Dendritic cell treated with granulocyte-macrophage colony-stimulating factor and Interleukin-4, amounts not matched to agents 40 ng/mL and 50 ng/mL, for 4 days (primary cell): ENCODE measurements around the gene DNAAF1.
"Not testable (repeated sequence)": the region's sequence is repeated elsewhere in the genome, so short reads cannot be mapped to it uniquely, and the experiment has no call there.

Source experiments
- H3K27ac Mint-ChIP-seq: one replicate; pipeline ENCODE4 v1.8.0; 2022; ENCODE audit warnings: mild to moderate bottlenecking, mixed read lengths
- H3K27me3 Mint-ChIP-seq: one replicate; pipeline ENCODE4 v1.8.0; 2022; ENCODE audit warnings: mild to moderate bottlenecking, mixed read lengths
- H3K36me3 Mint-ChIP-seq: one replicate; pipeline ENCODE4 v1.8.0; 2022; ENCODE audit warnings: low read depth, mixed read lengths
- H3K4me1 Mint-ChIP-seq: one replicate; pipeline ENCODE4 v1.8.0; 2022; ENCODE audit warnings: low read depth, mixed read lengths
- H3K4me3 Mint-ChIP-seq: one replicate; pipeline ENCODE4 v1.8.0; 2022; ENCODE audit warnings: mild to moderate bottlenecking, moderate library complexity, mixed read lengths
- H3K9me3 Mint-ChIP-seq: one replicate; pipeline ENCODE4 v1.8.0; 2022; ENCODE audit warnings: mixed read lengths
- intact Hi-C: fragments of 100-400 bp; cut with micrococcal nuclease; formaldehyde crosslinking; loops from one replicate; pipeline ENCODE4 v1.15.0; 2022

The DNAAF1 gene

DNA sequence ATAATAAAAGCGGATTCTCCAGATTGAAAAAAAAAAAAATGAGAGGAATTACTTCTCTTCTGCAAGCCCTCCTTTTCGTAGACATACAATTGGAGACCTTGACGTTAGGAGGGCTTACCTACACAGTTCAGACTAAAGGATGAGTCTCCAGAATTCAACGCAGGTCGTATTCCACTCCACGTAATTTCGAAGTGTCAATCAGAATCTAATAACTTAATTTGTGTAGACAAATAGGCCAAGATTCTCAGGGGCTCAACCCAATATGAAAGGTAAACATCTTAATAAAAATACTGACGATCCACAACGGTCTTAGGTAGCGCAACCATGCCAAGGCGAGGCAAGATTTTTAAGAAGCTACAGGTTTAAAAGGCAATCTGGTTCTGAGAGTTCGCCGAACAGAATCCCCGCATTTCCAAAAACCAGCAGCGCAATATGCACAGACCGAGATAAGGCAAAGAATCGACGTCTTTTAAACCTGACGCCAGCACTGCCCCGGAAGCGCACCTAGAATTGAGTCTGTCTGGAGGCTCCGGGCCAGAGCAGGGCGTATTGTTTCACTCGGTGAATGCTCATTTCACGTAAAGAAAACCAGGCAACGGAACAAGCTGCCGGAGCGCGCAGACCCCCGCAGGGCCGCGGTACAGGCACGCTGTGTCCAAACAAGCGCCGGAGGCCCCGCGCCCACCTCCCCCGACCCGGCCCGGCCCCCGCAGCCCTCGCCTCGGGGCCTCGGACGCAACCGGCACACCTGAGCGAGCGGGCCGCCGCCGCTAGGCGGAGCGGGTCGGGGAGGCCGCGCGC lies 29.0 kb upstream of the DNAAF1 start:
- Mint-ChIP-seq H3K4me1 (peaks cover 34% of the 10 kb centered on the region), H3K4me3 (peak overlapping the region; percentile 83)
- intact Hi-C loops: loop anchor here (2.0 kb wide), 3 partner anchors 29 to 71 kb away; partner anchors contain the start of genes DNAAF1, HSDL1 and TAF1C

DNA sequence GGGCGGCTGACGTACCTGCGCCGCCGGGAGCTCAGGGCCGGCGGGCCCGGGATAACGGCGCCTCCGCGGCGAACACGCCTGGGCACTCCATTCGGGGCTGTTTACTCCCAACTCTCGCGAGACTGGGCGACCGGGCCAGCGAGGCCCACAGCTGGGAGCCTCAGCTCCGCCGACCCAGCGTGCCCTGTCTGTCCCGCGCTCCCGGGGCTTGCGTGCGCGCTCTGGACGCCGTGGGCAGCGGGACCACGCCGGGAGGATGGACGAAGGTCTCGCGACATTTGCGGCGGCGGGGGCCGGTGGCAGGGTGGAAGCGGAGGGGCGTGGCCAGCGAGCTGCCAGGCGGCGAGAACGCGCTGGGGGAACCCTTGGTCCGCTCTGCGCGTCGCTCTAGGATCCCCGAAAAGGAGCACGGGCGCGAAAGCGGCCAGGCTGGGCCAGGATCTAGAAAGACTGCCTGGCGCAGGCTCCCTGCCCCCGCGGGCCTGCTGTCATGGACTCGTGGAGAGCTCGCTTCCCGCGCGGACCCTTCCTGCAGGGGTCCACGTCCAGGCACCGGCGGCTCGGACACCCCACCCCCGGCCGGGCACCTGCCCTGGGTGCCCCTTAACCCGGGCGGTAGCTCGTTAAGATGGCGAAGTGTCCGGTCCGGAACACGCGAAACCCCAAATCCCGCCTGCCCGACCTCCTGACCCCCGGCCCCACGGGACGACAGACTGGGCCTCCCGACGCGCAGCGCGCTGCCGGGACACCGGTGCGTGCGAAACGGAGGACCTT lies 28.2 kb upstream of the DNAAF1 start, which contains the start of gene MBTPS1:
TSS of gene MBTPS1 (minus strand) at position 223 of the 774 bp plus-strand sequence. CDS start 15,159 bp downstream, outside the sequence.
- intact Hi-C loops: loop anchor here (2.0 kb wide), 3 partner anchors 28 to 70 kb away; partner anchors contain the start of genes DNAAF1, HSDL1 and TAF1C
- Mint-ChIP-seq H3K4me3 (peak within 1 kb of the TSS; percentile 83), H3K36me3 (peaks cover 9% of the 10 kb centered on the region), H3K27me3 (peaks cover 2% of the 10 kb centered on the region), H3K4me1 (peaks cover 29% of the 10 kb centered on the region), H3K9me3 (no peaks in the 10 kb centered on the region), H3K27ac (peak within 1 kb of the TSS; percentile 85)

More for the DNA sequence above, 29.0 kb upstream of the DNAAF1 start:
- Mint-ChIP-seq H3K36me3 (peaks cover 3% of the 10 kb centered on the region), H3K27me3 (peaks cover 2% of the 10 kb centered on the region), H3K27ac (peak overlapping the region; percentile 85), H3K9me3 (no peaks in the 10 kb centered on the region)

DNA sequence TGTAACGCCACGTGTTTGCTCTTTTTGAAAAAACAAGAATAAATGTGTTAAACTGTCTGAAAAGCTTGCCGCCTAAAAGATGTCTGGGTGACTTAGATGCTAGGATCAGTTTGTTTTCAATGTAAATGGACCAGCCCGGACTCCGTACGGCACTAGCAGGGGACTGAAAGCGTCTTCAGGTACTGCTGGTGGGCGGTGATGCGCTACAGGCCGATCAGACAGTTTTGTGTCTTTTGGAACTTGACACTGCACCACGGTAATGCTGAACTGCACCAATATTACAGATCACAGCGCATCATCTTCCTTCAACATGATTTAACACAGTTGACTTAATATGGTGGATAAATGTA lies 27.6 kb upstream of the DNAAF1 start:
- intact Hi-C loops: loop anchor here (2.0 kb wide), 3 partner anchors 27 to 69 kb away; partner anchors contain the start of genes DNAAF1, HSDL1 and TAF1C
- no peaks in the 10 kb centered on the region for H3K9me3 Mint-ChIP-seq

DNA sequence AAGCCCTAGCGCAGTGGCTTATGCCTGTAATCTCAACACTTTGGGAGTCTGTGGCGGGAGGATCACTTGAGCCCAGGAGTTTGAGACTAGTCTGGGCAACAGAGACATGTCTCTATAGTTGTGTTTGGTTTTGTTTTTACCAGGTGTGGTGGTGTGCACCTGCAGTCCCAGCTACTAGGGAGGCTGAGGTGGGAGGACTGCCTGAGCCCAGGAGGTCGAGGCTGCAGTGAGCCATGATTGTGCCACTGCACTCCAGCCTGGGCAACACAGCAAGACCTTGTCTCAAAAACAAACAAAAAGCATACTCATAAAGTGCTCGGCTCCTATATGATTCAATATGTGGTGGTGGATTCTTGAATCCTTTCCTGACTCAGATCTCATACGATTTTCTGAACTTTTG lies 26.8 kb upstream of the DNAAF1 start:
- H3K9me3 Mint-ChIP-seq, intact Hi-C loops, H3K27ac Mint-ChIP-seq, H3K4me3 Mint-ChIP-seq, H3K27me3 Mint-ChIP-seq: not testable (repeated sequence)
- Mint-ChIP-seq H3K4me1 (peaks cover 29% of the 10 kb centered on the region), H3K36me3 (peaks cover 21% of the 10 kb centered on the region)

More for the DNA sequence above, 27.6 kb upstream of the DNAAF1 start:
- H3K27me3 Mint-ChIP-seq: peaks cover 2% of the 10 kb centered on the region
- peaks cover 14% of the 10 kb centered on the region for H3K36me3 Mint-ChIP-seq
- peak overlapping the region; percentile 83 for H3K4me3 Mint-ChIP-seq
- peak overlapping the region; percentile 85 for H3K27ac Mint-ChIP-seq
- peaks cover 29% of the 10 kb centered on the region for H3K4me1 Mint-ChIP-seq

DNA sequence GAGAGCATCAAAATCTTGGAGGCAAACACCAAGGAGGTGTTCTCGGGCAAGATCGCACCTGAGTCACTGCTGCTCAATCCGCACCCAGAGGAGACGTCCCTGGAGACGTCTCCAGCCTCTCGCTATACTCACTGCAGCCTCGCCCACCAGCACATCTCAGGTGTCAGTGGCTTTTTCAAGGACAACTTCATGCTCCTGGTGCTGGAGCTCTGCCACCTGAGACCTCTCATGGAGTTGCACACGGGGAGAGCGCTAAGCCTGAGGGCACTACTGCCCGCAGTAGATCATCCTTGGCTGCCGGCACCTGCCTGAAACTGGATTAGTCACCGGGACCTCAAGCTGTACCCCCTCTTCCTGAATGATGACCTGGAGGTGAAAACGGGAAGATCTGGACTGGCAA lies 25.7 kb upstream of the DNAAF1 start:
- Mint-ChIP-seq H3K4me3 (no peak overlapping the region), H3K9me3 (no peaks in the 10 kb centered on the region), H3K27me3 (peaks cover 2% of the 10 kb centered on the region), H3K4me1 (peaks cover 26% of the 10 kb centered on the region), H3K36me3 (peaks cover 25% of the 10 kb centered on the region), H3K27ac (no peak overlapping the region)
- intact Hi-C loops: no loop called here

- intact Hi-C loops: no loop called here
- H3K27ac Mint-ChIP-seq: no peak overlapping the region
- no peaks in the 10 kb centered on the region for H3K9me3 Mint-ChIP-seq
- H3K4me3 Mint-ChIP-seq: no peak overlapping the region
- H3K36me3 Mint-ChIP-seq: peaks cover 32% of the 10 kb centered on the region
- H3K27me3 Mint-ChIP-seq: peaks cover 2% of the 10 kb centered on the region
- H3K4me1 Mint-ChIP-seq: peaks cover 19% of the 10 kb centered on the region
Measured at GRCh38 chr16:84120023-84120422, 25.1 kb upstream of the DNAAF1 start.

DNA sequence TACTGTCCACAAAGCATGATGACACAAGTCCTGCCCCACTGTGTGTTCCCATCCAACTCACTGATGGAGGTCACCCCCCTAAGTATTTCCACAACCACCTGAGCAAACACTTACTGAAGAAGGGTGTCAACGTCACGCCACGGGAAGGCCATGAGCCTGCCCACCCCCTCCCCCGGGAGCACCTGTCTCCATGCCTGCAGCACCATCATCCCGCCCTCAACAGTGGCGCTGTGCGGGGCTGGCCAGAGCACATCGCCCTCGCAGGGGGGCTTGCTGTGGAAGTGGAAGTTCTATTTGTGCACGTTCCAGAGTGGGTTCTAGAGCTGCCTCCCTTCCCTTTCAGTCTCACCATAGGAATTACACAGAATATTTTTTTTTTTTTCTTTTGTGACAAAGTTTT lies 24.1 kb upstream of the DNAAF1 start:
- H3K4me3 Mint-ChIP-seq: no peak overlapping the region
- intact Hi-C loops: no loop called here
- H3K4me1 Mint-ChIP-seq: peaks cover 11% of the 10 kb centered on the region
- peaks cover 2% of the 10 kb centered on the region for H3K27me3 Mint-ChIP-seq
- H3K27ac Mint-ChIP-seq: no peak overlapping the region
- peaks cover 41% of the 10 kb centered on the region for H3K36me3 Mint-ChIP-seq
- H3K9me3 Mint-ChIP-seq: no peaks in the 10 kb centered on the region

DNA sequence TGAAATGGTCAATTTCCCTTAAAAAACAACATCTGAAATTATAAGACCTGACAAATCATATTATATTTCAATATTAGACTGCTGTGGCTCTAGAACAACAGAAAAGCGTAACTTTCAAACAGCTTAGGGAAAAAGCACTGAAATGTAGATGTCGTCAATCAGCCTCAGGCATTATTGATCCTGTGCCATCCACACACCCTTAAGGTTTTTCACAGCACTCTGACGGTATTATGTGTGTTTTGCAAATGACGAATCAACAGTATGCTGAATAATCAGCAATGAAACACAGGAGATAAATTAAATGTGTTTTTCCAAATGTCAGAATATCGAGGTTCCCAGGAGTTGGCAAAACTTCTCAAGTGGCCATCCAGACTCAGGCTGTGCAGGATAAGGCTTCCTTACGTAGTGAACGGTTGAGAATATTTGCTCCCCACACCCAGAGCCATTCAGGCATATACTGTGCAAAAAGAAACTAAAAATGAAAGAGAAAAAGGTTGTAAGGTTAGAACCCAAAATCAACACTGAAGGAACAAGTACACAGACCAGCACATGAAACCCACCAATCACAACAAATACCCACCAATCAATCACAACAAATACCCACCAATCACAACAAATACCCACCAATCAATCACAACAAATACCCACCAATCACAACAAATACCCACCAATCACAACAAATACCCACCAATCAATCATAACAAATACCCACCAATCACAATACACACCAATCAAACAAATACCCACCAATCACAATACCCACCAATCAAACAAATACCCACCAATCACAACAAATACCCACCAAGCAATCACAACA lies 20.6 kb upstream of the DNAAF1 start:
- H3K36me3 Mint-ChIP-seq: peaks cover 67% of the 10 kb centered on the region
- H3K27me3 Mint-ChIP-seq: no peaks in the 10 kb centered on the region
- peaks cover 5% of the 10 kb centered on the region for H3K4me1 Mint-ChIP-seq
- intact Hi-C loops: no loop called here
- no peaks in the 10 kb centered on the region for H3K9me3 Mint-ChIP-seq
- no peak overlapping the region for H3K27ac Mint-ChIP-seq
- H3K4me3 Mint-ChIP-seq: no peak overlapping the region

DNA sequence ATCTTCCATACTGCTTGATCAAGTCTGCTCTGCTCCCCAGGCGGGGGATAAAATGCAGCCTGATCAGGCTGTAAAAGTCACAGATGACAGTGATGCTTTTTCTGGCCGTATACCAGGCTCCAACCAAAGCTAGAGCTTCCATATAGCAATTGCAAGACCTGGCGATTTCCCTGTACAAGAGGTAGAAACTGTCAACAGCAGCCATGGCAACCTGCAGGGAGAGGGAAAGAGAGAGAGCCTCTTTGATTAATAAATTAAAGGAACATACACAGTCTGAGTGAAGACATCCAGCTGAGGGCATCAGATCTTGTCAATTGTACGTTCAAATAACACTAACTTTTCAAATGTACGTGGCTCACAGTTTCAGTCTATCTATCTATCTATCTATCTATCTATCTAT lies 14.0 kb upstream of the DNAAF1 start:
- Mint-ChIP-seq H3K36me3 (peaks cover 46% of the 10 kb centered on the region), H3K27me3 (no peaks in the 10 kb centered on the region), H3K27ac (no peak overlapping the region), H3K4me1 (no peaks in the 10 kb centered on the region), H3K9me3 (no peaks in the 10 kb centered on the region), H3K4me3 (no peak overlapping the region)
- intact Hi-C loops: no loop called here

- Mint-ChIP-seq H3K4me3 (no peak overlapping the region), H3K9me3 (no peaks in the 10 kb centered on the region), H3K36me3 (peaks cover 40% of the 10 kb centered on the region), H3K27ac (no peak overlapping the region), H3K4me1 (no peaks in the 10 kb centered on the region), H3K27me3 (no peaks in the 10 kb centered on the region)
- intact Hi-C loops: no loop called here
Measured at GRCh38 chr16:84132527-84133285, 12.4 kb upstream of the DNAAF1 start.

DNA sequence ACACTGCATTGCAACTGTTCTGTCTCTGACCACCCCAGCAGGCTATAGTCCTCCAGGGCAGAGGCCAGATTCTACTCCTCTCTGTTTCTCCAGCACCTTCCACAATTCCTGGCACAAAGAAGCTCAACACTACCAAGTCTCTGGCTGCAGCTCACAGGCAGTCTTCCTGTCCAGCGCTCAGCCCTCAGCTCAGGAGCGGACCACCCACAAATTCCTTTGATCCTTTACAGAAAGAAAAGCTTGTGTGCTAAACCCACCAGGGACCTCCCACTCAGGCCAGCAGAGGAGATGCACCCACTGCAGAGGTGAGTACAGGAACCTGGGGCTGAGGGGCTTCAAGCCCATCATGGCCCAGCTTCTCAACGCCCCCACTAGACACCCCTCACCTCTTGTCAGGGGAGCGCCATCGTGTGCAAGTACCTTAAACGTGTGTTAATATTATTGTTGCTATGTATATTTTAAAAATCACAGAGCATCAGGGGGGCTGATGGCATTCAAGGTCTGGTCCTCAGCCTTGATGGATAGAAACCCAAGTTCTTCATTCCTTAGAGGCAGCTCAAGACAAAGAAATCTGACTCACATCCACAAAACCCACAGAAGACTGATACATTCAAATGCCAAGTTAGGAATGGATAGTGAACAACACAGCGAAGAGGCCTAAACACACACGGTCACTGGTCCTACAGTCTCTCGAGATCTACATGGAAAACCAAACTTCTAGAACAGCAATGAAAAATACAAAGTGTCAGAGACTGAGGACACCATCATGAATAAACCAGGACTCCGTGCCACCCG lies 8.6 kb upstream of the DNAAF1 start:
- no peak overlapping the region for H3K4me3 Mint-ChIP-seq
- H3K27ac Mint-ChIP-seq: no peak overlapping the region
- H3K36me3 Mint-ChIP-seq: peaks cover 7% of the 10 kb centered on the region
- no peaks in the 10 kb centered on the region for H3K4me1 Mint-ChIP-seq
- H3K9me3 Mint-ChIP-seq: no peaks in the 10 kb centered on the region
- H3K27me3 Mint-ChIP-seq: no peaks in the 10 kb centered on the region
- intact Hi-C loops: no loop called here

DNA sequence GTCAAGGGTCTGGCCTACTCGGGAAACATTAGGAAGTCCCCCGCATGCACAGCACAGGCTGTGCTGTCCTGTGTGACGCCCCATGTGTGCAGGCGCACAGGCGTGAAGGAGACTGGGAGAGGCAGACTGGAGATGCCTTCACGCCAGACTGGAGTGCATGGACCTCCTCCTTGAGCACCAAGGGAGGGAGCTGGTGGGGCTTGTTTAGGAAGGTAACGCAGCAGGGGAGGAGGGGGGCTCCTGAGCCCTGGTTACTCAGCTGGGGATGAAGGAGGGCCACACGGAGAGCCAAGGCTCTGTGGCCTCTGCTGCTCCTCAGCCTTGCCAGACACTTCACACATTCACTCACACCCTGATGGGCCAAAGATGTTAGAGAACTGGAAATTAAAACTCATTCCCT lies 7.8 kb upstream of the DNAAF1 start:
- Mint-ChIP-seq H3K27me3 (no peaks in the 10 kb centered on the region), H3K27ac (no peak overlapping the region), H3K4me1 (no peaks in the 10 kb centered on the region), H3K9me3 (no peaks in the 10 kb centered on the region), H3K4me3 (no peak overlapping the region), H3K36me3 (peaks cover 6% of the 10 kb centered on the region)
- intact Hi-C loops: no loop called here
